Measurements from ENCODE around the gene PTPRU. TPM values are rescaled to one million over a fixed set of nuclear protein-coding genes. Genes with fewer than 3 reads are reported as not detected.

Gene PTPRU
- total RNA-seq, 1 experiment from 2014 or later, result 31.4 TPM

GRCh38 chr1:29306471-29307140 lies 70.3 kb downstream of the PTPRU start:
- Histone ChIP-seq H3K79me2 (ENCODE audit: low read depth) (no peaks in the 10 kb centered on the region), H3K4me2 (no peak overlapping the region), H3K36me3 (ENCODE audit: low read depth) (no peaks in the 10 kb centered on the region), H3K27ac (no peak overlapping the region), H2AFZ (no peak overlapping the region), H3K4me3 (no peak overlapping the region), H3K4me1 (replicated peaks; ENCODE audit: insufficient read depth) (peaks cover 4% of the 10 kb centered on the region; the same call in 1 of the 2 replicates), H3K9me2 (ENCODE audit: insufficient read depth) (no peaks in the 10 kb centered on the region), H3K9me3 (ENCODE audit: insufficient read depth, low read depth) (no peaks in the 10 kb centered on the region), H3F3A (ENCODE audit: insufficient read depth, low read depth) (no peaks in the 10 kb centered on the region), H3K27me3 (ENCODE audit: insufficient read depth, low read depth) (no peaks in the 10 kb centered on the region), H4K20me1 (ENCODE audit: insufficient read depth) (no peaks in the 10 kb centered on the region)
- no peak for DNase-seq
- no TSS peak for BruUV-seq (replicated peaks)
- intact Hi-C loops (cut with micrococcal nuclease; ENCODE audit: unreplicated experiment), result no loop called here
- TF ChIP-seq EZH2 (IDR thresholded peaks at IDR 0.05; ENCODE audit: low read depth) (no peak), CTCF (conservative IDR thresholded peaks at IDR 0.05) (no peak)
- CTCF ChIA-PET, result no interaction called here
- POLR2A ChIA-PET (ENCODE audit: unreplicated experiment), result no interaction called here

GRCh38 chr1:29309075-29309474 lies 72.8 kb downstream of the PTPRU start:
- CTCF ChIA-PET, result no interaction called here

GRCh38 chr1:29309621-29310020 lies 73.3 kb downstream of the PTPRU start:
- ChIA-PET POLR2A (ENCODE audit: unreplicated experiment) (no interaction called here), CTCF (no interaction called here)
- DNase-seq, result no peak
- H3K4me3 ChIP-seq, result no peak overlapping the region
- H3F3A ChIP-seq (ENCODE audit: insufficient read depth, low read depth), result no peaks in the 10 kb centered on the region
- H3K4me1 ChIP-seq (replicated peaks; ENCODE audit: insufficient read depth), result no peaks in the 10 kb centered on the region
- intact Hi-C loops (cut with micrococcal nuclease; ENCODE audit: unreplicated experiment), result no loop called here
- no peaks in the 10 kb centered on the region for H3K36me3 ChIP-seq (ENCODE audit: low read depth)
- H3K9me2 ChIP-seq (ENCODE audit: insufficient read depth), result no peaks in the 10 kb centered on the region
- BruUV-seq (replicated peaks), result no TSS peak
- H3K27me3 ChIP-seq (ENCODE audit: insufficient read depth, low read depth), result no peaks in the 10 kb centered on the region
- H4K20me1 ChIP-seq (ENCODE audit: insufficient read depth), result no peaks in the 10 kb centered on the region
- H3K4me2 ChIP-seq, result no peak overlapping the region
- H3K9me3 ChIP-seq (ENCODE audit: insufficient read depth, low read depth), result no peaks in the 10 kb centered on the region
- no peak overlapping the region for H3K27ac ChIP-seq
- H2AFZ ChIP-seq, result no peak overlapping the region
- no peaks in the 10 kb centered on the region for H3K79me2 ChIP-seq (ENCODE audit: low read depth)
- TF ChIP-seq CTCF (conservative IDR thresholded peaks at IDR 0.05) (no peak), EZH2 (IDR thresholded peaks at IDR 0.05; ENCODE audit: low read depth) (no peak)

More at GRCh38 chr1:29309075-29309474, 72.8 kb downstream of the PTPRU start:
- BruUV-seq (replicated peaks), result no TSS peak
- no peaks in the 10 kb centered on the region for H3K4me1 ChIP-seq (replicated peaks; ENCODE audit: insufficient read depth)
- no peaks in the 10 kb centered on the region for H3K9me3 ChIP-seq (ENCODE audit: insufficient read depth, low read depth)
- no peaks in the 10 kb centered on the region for H4K20me1 ChIP-seq (ENCODE audit: insufficient read depth)
- intact Hi-C loops (cut with micrococcal nuclease; ENCODE audit: unreplicated experiment), result no loop called here
- no peaks in the 10 kb centered on the region for H3K36me3 ChIP-seq (ENCODE audit: low read depth)
- no peaks in the 10 kb centered on the region for H3K27me3 ChIP-seq (ENCODE audit: insufficient read depth, low read depth)
- POLR2A ChIA-PET (ENCODE audit: unreplicated experiment), result no interaction called here
- H2AFZ ChIP-seq, result no peak overlapping the region
- H3K9me2 ChIP-seq (ENCODE audit: insufficient read depth), result no peaks in the 10 kb centered on the region
- H3F3A ChIP-seq (ENCODE audit: insufficient read depth, low read depth), result no peaks in the 10 kb centered on the region
- DNase-seq, result no peak
- TF ChIP-seq CTCF (conservative IDR thresholded peaks at IDR 0.05) (no peak), EZH2 (IDR thresholded peaks at IDR 0.05; ENCODE audit: low read depth) (no peak)
- no peak overlapping the region for H3K4me2 ChIP-seq
- no peaks in the 10 kb centered on the region for H3K79me2 ChIP-seq (ENCODE audit: low read depth)
- no peak overlapping the region for H3K4me3 ChIP-seq
- H3K27ac ChIP-seq, result no peak overlapping the region

Data from PC-9 (cell line).